ENCODE measurements around the gene ZNRD2. TPM values are rescaled to one million over a fixed set of nuclear protein-coding genes. Genes with fewer than 3 reads are reported as not detected.

The ZNRD2 gene
- total RNA-seq, 2 donors from 2014 or later, result 39.2 to 66.9 TPM

DNA sequence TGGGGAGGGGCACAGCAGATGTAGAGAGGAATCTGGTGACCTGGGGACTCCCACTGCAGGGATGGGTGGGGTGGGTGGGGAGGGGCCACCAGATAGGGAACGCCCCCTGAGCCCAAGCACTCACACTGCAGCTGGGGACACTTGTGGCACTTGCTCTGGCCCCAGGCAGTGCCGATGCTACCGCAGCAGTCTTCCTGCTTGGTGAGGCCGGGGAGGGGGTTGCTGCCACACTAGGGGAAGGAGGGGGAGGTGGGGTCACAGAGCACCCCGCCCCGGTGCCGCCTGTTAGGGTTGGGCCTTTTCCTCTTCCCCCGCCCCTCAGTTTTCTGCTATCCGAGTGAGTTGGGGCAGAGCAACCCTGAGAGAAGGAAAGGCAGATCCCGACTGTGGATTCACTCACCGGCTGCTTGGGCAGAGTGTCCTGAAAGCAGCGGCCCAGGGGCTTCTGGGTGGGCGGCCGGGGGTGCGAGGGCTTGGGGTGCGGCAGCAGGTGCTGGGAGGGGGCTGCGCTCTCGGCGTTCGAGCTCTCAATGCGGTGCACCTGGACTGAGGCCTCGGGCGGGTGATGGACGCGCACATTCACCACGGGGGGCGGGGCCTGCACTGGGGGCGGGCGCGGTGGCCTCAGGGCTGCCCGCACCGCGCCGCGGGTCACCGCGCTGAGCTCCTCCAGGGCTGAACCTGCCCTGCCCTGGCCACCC, 16.8 kb upstream of the ZNRD2 start:
- no peak overlapping the region for H3K27ac ChIP-seq
- WGBS, 2 donors, result 73 to 95% methylated on average over 17 to 28 of the region's 37 CpGs
- H3K36me3 ChIP-seq (replicated peaks in 1 of 2; ENCODE audit: insufficient read depth in 1 of 2, low read depth in 2 of 2), result no peaks in the 10 kb centered on the region
- no peaks in the 10 kb centered on the region for H3K27me3 ChIP-seq
- peaks cover 46% of the 10 kb centered on the region for H3K4me1 ChIP-seq
- H3K9me3 ChIP-seq, result no peaks in the 10 kb centered on the region
- no peak for ATAC-seq
- no peak for DNase-seq
- H3K4me3 ChIP-seq, result no peak overlapping the region
- intact Hi-C loops (cut with DNase I), result no loop called here
- TF ChIP-seq CTCF (IDR thresholded peaks at IDR 0.05), result no peak
- TF ChIP-seq POLR2A (IDR thresholded peaks at IDR 0.05), result no peak

DNA sequence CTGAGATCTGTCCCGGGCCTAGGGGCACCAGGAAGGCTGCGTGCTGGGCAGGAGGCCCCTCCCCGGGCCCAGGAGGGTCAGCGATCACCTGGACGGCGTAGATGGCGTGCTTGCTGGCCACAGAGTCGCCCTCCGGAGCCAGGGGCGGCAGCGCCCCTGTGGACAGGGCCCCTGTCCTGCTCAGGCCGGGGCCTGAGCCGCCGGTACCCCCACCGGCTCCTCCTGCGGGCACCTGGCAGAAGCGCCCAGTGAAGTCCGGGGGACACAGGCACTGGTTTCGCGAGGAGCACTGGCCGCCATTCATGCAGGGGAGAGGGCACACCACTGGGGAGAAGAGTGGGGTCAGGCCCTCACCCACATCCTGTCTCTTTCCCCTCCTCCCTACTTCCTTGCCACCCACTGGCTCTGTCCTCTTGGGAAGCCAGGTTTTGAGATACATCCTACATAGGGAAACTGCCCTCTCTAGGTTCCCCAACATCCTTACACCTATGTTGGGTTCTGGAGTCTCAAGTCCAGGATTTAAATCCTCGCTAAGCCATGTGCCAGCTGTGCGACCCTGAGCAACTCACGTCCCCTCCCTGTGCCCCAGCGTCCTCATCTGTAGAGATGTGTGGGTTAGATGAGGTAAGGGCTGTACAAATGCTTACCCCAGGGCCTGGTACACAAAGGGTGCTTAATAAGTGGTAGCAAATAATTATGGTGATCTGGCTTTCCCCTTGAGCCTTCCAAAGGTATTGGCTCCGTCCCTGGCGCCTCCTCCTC, 16.0 kb upstream of the ZNRD2 start:
- DNase-seq, result no peak
- Histone ChIP-seq H3K4me3 (no peak overlapping the region), H3K9me3 (no peaks in the 10 kb centered on the region), H3K36me3 (replicated peaks in 1 of 2; ENCODE audit: insufficient read depth in 1 of 2, low read depth in 2 of 2) (no peaks in the 10 kb centered on the region), H3K27ac (no peak overlapping the region), H3K27me3 (no peaks in the 10 kb centered on the region), H3K4me1 (peaks cover 54% of the 10 kb centered on the region)
- intact Hi-C loops (cut with DNase I), result no loop called here
- no peak for ATAC-seq
- 81 to 86% methylated on average over 6 to 13 of the region's 27 CpGs for WGBS, 2 donors
- TF ChIP-seq CTCF (IDR thresholded peaks at IDR 0.05) (no peak), POLR2A (IDR thresholded peaks at IDR 0.05) (no peak)

DNA sequence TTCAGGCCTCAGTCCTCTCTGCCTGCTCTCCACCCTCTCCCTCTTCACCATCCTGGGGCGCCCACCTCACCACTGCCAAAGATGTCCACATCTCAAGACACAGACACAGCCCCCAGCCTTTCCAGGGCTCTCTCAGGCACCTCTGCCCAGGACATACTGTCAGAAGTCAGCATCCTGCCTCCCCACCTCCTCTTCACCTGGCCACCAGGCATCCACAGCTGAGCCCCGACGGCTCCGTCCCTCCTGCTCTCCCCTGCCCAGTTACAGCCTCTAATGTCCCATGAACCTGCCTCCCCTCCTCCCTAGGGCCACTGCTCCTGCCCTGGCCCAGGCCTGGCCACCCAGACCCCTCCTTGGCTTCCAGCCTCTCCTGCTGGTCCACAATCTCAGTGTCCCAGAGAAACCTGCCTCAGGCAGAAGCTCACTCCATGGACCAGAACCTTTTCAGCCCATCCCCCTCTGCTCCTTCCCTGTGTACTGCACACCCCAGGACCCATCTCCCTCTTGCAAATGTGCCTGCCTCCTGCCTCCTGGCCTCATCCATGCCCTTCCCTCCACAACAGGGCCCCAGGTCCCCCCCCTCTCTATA, 15.3 kb upstream of the ZNRD2 start:
- Histone ChIP-seq H3K27ac (no peak overlapping the region), H3K4me1 (peaks cover 61% of the 10 kb centered on the region), H3K9me3 (no peaks in the 10 kb centered on the region), H3K36me3 (replicated peaks in 1 of 2; ENCODE audit: insufficient read depth in 1 of 2, low read depth in 2 of 2) (no peaks in the 10 kb centered on the region), H3K4me3 (no peak overlapping the region), H3K27me3 (no peaks in the 10 kb centered on the region)
- no peak for DNase-seq
- ATAC-seq, result no peak
- TF ChIP-seq POLR2A (IDR thresholded peaks at IDR 0.05), result no peak
- TF ChIP-seq CTCF (IDR thresholded peaks at IDR 0.05), result no peak
- WGBS, 2 donors, result 71 to 92% methylated on average over 4 of the region's 4 CpGs
- intact Hi-C loops (cut with DNase I), result no loop called here

GRCh38 chr11:65555693-65556231, 14.5 kb upstream of the ZNRD2 start:
- TF ChIP-seq CTCF (IDR thresholded peaks at IDR 0.05) (no peak), POLR2A (IDR thresholded peaks at IDR 0.05) (no peak)
- ATAC-seq, result no peak

More at GRCh38 chr11:65555693-65556231, 14.5 kb upstream of the ZNRD2 start:
- Histone ChIP-seq H3K27ac (peak overlapping the region in 2 of 4 donors; percentile 86 to 92), H3K36me3 (replicated peaks in 1 of 2; ENCODE audit: insufficient read depth in 1 of 2, low read depth in 2 of 2) (no peaks in the 10 kb centered on the region), H3K27me3 (no peaks in the 10 kb centered on the region), H3K4me1 (peaks cover 69% of the 10 kb centered on the region), H3K9me3 (no peaks in the 10 kb centered on the region), H3K4me3 (no peak overlapping the region)
- DNase-seq, result peak in 3 of 4 donors; percentile 35 to 43 (median 41)
- WGBS, 2 donors, result 48 to 51% methylated on average over 4 to 5 of the region's 6 CpGs
- intact Hi-C loops (cut with DNase I), result no loop called here
